GM11168 (cell line): Measurements from ENCODE around the gene SH2D4B.

ENCODE experiments used
- in situ Hi-C: fragments of 300-500 bp; cut with MboI; formaldehyde crosslinking; loops from one replicate; pipeline ENCODE4 v1.12.0; 2022; ENCODE audit warnings: low sequenced_read_pairs; ENCODE audit not compliant: unreplicated experiment

Gene SH2D4B

GRCh38 chr10:80537736-80538480, at the start of gene SH2D4B:
Gene SH2D4B (plus strand): TSS chr10:80537902. CDS start chr10:80538332, 430 bp downstream.
- in situ Hi-C loops: no loop called here

- in situ Hi-C loops: no loop called here
Observed at GRCh38 chr10:80488539-80489066, 49.1 kb upstream of the SH2D4B start.

- in situ Hi-C loops: no loop called here
Observed at GRCh38 chr10:80489371-80490112, 48.2 kb upstream of the SH2D4B start.

- in situ Hi-C loops: no loop called here
Observed at GRCh38 chr10:80491251-80492102, 46.2 kb upstream of the SH2D4B start.

- in situ Hi-C loops: no loop called here
Observed at GRCh38 chr10:80492848-80493521, 44.7 kb upstream of the SH2D4B start.

- in situ Hi-C loops: no loop called here
Observed at GRCh38 chr10:80493522-80494051, 44.1 kb upstream of the SH2D4B start.

GRCh38 chr10:80496555-80497172, 41.0 kb upstream of the SH2D4B start:
- in situ Hi-C loops: no loop called here

- in situ Hi-C loops: no loop called here
Observed at GRCh38 chr10:80497187-80498077, 40.3 kb upstream of the SH2D4B start.

GRCh38 chr10:80498078-80498832, 39.4 kb upstream of the SH2D4B start:
- in situ Hi-C loops: no loop called here

- in situ Hi-C loops: no loop called here
Observed at GRCh38 chr10:80498833-80499741, 38.6 kb upstream of the SH2D4B start.

- in situ Hi-C loops: loop anchor here (5.0 kb wide), 1 partner anchor 48 kb away; the partner anchor contains the start of gene TSPAN14
Observed at GRCh38 chr10:80500572-80501380, 36.9 kb upstream of the SH2D4B start.

- in situ Hi-C loops: loop anchor here (5.0 kb wide), 1 partner anchor 49 kb away; the partner anchor contains the start of gene TSPAN14
Observed at GRCh38 chr10:80501381-80501912, 36.3 kb upstream of the SH2D4B start.

- in situ Hi-C loops: loop anchor here (5.0 kb wide), 1 partner anchor 50 kb away; the partner anchor contains the start of gene TSPAN14
Observed at GRCh38 chr10:80501913-80502521, 35.7 kb upstream of the SH2D4B start.

GRCh38 chr10:80502621-80503583, 34.8 kb upstream of the SH2D4B start:
- in situ Hi-C loops: loop anchor here (5.0 kb wide), 1 partner anchor 51 kb away; the partner anchor contains the start of gene TSPAN14
